HG03108 (cell line): ENCODE results near the gene TMEM125.

Experiments
- ATAC-seq: cut with Tn5 transposase; IDR thresholded peaks from one replicate; pipeline ENCODE4 v1.9.1; 2021; ENCODE audit warnings: moderate library complexity; ENCODE audit not compliant: unreplicated experiment

The TMEM125 gene

DNA sequence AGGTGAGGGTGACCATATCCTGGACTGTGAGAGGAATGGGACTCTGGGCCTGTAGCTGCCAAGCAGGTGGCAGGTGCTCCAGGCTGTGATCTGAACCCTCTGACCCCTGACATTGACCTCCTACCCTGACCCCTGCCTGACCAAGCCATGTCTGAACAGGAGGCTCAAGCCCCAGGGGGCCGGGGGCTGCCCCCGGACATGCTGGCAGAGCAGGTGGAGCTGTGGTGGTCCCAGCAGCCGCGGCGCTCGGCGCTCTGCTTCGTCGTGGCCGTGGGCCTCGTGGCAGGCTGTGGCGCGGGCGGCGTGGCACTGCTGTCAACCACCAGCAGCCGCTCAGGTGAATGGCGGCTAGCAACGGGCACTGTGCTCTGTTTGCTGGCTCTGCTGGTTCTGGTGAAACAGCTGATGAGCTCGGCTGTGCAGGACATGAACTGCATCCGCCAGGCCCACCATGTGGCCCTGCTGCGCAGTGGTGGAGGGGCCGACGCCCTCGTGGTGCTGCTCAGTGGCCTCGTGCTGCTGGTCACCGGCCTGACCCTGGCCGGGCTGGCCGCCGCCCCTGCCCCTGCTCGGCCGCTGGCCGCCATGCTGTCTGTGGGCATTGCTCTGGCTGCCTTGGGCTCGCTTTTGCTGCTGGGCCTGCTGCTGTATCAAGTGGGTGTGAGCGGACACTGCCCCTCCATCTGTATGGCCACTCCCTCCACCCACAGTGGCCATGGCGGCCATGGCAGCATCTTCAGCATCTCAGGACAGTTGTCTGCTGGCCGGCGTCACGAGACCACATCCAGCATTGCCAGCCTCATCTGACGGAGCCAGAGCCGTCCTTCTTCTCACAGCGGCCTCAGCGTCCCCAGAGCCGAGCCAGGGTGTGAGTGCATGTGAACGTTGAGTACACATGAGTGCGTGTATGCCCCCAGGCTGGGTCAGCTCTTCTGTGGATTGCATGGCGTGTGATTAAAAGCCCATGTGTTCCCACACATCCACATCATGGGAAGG, 3.1 kb downstream of the TMEM125 start:
- ATAC-seq: no peak

DNA sequence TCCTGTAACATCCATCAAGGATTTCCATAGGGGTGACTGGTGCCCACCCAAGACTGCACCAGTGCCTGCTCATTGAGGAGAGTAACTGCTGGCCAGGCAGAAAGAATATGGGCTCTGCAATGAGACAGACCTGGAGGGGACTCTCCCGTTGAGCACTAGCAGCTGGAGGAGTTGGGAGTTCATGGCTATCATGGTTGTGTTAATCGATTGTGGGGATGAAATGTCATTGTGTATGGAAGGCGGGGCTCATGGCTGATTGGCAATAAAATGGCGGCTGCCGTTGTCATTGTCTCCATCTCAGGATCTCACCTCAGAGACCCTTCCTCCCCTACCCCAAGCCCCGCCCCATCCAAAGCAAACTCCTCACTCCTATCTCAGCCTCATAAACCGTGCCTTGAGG, 3.9 kb downstream of the TMEM125 start:
- no peak for ATAC-seq

DNA sequence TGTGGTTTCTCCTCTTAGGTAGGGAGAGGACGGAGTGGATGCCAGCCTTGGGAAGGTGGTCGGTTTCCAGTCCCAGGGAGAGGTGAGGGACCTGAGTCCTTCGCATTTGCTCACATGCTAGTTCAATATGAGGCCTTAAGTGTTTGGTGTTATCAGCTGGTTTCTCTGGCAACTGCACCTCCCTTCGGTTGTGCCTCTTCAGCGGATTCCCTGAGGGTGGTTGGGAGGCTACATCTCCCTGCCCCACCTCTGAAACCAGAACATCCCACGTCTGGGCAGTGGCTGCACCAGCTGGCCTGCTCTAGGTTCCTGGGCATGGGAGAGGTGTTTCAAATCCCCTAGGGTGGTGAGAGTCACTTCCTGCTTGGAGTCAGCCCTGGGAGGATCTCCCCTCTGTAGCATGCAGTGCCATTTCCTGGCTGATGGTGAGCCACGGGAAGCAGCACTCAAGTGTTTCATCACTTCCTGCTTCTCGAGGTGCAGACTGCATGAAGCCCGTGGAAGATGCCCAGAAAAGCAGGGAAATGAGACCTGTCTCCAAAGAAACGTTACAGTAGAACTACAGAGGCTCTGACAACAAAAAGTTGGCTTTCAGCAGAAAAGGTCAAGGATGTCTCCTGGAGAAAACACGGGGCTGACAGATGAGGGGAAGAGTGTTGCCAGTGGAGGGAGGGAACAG, 4.5 kb downstream of the TMEM125 start:
- ATAC-seq: no peak

- ATAC-seq: no peak
Measured at GRCh38 chr1:43274804-43275180, 5.0 kb downstream of the TMEM125 start.

DNA sequence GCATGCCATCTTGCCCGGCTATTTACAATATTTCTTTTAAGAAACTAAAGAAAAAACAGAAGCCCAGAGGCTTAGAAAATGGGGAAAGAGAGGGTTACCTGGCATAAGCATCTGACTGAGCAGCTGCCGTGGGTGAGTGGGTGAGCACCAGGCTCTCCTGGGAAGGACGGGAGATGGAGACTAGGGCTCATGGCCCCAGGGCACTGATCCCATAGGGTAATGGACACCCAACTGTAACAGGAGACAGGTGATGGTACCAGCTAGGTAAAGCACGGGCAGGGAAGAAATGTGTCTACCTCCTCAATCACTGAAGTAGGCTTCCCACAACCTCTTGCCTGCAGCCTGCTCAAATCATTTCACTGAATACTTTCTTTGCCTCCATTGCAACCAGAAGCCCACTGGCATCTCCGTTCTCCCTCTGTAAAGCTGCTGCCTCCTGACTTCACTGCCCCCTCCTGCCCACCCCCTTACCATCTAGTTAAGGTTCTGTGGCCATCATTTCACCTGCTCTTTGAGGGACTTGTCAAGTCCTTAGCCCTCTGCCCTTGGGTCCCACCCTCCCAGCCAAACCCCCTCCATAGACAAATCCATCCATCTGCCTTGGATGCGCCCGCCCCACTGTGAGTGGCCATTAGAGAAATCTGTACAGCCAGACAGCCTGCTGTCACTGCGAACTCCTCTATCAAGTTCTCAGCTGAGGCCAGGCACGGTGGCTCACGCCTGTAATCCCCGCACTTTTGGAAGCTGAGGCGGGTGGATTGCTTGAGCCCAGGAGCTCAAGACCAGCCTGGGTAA, 6.2 kb downstream of the TMEM125 start:
- ATAC-seq: no peak

- ATAC-seq: no peak
Measured at GRCh38 chr1:43276673-43277072, 6.9 kb downstream of the TMEM125 start.

- ATAC-seq: no peak
Measured at GRCh38 chr1:43277116-43277876, 7.5 kb downstream of the TMEM125 start.

- no peak for ATAC-seq
Measured at GRCh38 chr1:43279161-43279560, 9.4 kb downstream of the TMEM125 start.

GRCh38 chr1:43279666-43280065, 9.9 kb downstream of the TMEM125 start:
- ATAC-seq: no peak

- ATAC-seq: no peak
Measured at GRCh38 chr1:43280692-43281091, 10.9 kb downstream of the TMEM125 start.

GRCh38 chr1:43282220-43283195, 12.7 kb downstream of the TMEM125 start:
- no peak for ATAC-seq

DNA sequence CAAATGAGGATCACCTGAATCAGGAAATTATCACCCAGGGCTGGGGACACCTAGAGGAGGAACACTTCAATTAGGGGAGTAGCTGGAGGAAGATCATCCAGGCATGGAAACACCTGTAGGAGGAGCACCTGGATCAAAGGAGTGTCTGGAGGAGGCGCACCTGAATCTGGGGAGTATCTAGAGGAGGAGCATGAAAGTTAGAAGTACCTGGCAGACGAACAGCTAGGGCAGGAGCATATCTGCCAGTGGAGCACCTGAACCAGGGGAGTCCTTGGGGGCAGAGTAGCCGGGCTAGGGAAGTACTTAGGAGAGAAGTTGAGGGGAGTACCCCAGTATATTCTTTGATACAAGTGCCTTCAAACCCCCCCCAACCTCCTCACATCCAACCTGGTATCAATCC, 14.3 kb downstream of the TMEM125 start:
- no peak for ATAC-seq

GRCh38 chr1:43284546-43285110, 14.8 kb downstream of the TMEM125 start:
- ATAC-seq: no peak

GRCh38 chr1:43285269-43285990, 15.6 kb downstream of the TMEM125 start, which contains the start of gene C1orf210:
Gene C1orf210, minus strand, starts transcription at chr1:43285581. Its CDS starts 2,311 bp downstream, at chr1:43283270.
- ATAC-seq: no peak

DNA sequence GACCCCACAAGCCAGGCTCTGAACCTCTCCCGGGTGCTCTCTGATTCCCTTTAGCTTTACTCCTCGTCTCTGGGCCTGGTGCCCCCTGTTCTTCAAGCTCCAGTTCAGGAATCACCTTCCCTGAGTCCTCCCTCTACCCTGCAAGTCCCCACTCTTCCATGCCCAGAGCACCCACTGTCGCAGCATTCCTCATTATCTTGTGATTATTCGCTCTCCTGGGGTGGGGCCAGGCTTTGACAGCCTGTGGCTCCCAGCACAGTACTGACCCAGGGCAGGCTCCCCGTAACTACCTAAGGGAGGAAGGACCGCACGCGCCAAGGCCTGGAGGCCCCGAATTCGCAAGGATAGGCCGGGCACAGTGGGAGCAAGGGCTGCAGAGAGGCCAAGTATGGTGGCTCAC, 16.3 kb downstream of the TMEM125 start:
- no peak for ATAC-seq

GRCh38 chr1:43286533-43286932, 16.8 kb downstream of the TMEM125 start:
- no peak for ATAC-seq

DNA sequence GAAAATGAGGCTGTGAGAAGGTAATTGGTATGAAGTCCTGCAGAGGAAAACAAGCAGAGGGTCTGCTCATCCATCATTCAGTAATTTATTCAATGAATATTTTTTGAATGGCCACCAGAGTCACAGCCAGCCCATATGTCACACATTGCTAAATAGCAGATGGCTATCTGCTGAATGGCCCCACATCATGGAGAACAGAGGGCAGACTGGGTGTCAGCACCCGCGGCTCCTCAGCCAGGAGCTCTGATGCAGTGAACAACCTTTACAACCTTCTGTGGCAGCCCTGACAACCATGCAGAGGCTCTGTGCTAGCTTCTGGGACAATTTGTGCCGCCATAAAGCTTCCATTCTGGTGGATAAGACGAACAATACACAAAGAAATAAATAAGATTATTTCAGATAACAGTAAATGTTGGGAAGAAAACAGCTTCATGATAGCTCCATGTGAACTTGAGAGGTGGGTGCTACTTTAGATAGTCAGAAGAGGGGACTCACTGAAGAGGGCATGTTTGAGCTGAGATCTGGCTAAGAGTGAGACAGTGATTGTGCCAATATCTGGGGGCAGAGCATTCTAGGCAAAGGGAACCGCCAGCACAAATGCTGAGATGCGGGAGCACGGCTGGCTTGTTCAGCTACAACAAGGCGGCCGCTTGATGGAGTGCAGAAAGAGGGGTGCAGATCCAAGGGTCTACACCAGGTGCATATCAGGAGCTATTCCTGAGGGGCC, 18.4 kb downstream of the TMEM125 start:
- ATAC-seq: no peak
